HS-5 (cell line): Measurements from ENCODE around the gene FNDC11.

Source experiments
- DNase-seq: peaks from one replicate; pipeline ENCODE4 v3.0.0-alpha.2; 2012; ENCODE audit warnings: low read depth

The FNDC11 gene

DNA sequence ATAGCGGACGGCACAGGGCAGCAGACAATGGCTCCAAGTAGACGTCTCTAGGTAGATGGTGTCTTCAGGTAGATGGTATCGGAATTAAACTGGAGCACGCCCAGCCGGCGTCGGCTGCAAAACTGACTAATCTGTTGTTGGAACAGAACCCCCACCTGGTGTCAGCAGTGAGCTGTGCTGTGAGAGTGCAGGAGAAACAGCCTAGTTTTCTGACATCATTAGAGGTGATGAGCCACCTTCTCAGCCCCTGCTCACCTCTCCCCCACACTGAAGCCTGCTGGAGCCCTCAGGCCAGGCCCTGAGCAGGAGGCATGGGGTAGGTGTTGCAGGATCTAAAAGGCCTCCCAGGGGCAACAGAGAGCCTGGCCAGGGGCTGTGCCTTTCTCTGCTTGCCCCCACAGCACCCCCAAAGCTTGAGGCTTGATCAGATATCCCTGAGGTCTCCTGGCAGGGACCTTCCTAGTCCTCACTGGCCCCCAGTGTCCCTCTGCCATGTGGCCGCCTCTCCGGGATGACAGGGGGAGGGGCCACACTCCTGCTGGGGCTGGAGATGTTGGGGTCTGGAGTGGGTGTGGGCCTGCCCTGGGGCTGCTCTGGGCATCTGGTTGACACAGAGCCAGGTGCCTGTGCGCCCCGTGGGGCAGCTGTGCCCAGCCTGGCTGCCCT is 27.0 kb downstream of the FNDC11 start:
- DNase-seq, result no peak

- no peak for DNase-seq
Measured at GRCh38 chr20:63582382-63583063, 28.6 kb downstream of the FNDC11 start.

DNA sequence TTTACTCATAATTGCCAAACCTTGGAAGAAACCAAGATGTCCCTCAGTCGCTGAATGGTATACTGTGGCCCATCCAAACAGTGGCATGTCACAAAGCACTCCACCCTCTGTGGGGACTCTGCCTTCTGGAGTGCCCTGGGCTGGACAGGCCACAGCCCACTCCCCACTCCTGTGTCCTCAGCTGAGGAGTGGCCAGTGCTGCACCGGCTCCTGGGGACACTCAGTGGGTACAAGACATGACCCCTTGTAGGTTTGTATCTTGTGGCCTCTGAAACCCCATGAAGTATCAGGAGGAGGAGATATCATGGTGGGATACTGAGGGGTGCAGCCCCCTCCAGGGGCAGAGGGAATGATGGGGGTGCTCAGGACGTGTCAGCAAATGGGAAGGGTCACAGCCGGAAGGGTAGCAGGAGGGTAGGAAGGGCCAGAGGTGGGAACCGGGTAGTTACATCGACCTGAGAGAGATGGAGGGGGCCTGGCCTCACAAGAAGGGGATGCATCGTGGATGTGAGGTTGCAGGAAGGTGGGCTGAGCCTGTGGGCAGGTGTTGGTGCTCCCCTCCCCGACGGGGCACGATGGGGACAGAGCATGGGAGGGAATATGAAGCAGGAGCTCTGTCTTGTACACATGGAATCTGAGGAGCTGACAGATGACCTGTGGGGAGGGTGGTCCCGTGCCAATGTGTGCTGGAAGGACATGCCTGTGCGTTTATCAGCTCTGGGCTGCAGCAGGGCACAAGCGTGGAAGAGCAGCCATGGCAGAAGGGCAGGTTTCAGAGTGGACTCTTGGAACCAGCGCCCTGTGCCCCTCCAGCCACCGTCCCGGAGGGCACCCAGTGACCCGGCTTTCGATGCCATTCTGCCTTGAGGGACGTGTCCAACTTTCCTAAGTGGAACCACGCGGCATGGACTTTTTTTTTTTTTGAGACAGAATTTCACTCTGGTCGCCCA is 31.9 kb downstream of the FNDC11 start:
- DNase-seq, result no peak

DNA sequence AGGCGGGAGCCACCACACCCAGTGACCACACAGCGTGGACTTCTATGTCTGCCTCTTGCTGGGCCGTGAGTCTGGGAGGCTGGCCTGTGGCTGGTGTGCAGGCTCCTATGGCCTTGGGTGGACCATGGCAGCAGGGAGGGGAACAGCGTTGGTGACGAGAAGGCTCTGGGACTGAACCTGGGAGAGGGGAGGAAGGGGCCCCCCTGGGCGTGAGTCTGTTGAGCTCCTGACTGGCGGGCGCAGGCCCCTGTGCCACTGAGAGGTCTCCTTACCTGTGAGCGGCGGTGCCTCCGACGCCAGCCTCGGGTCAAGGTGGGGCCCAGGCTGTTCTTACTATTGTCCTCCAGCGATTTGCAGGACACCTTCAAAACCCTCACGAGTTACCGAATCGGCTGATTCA is 32.8 kb downstream of the FNDC11 start:
- no peak for DNase-seq

DNA sequence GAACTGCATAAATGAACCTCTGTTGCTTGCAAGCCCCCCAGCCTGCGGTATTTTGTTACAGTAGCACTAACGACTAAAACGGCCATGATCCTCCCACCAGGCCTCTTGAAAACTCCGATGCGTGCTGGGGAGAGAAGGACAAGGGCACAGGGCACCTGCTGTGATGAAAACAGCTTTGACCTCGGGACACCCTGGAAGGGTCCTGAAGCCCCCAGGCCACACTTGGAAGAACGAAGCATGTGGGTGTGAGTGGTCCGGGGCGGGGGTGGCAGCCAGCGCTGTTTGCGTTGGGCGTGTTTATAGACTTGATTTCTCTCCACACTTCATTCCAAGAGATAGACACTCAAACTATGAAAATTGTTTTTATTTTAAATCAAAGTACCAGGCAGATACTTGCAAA is 33.3 kb downstream of the FNDC11 start:
- DNase-seq, result no peak

- no peak for DNase-seq
Measured at GRCh38 chr20:63587776-63588591, 34.0 kb downstream of the FNDC11 start.

GRCh38 chr20:63588641-63589041 is 34.7 kb downstream of the FNDC11 start:
- no peak for DNase-seq

GRCh38 chr20:63589261-63590217 is 35.6 kb downstream of the FNDC11 start:
- no peak for DNase-seq

GRCh38 chr20:63590218-63591146 is 36.5 kb downstream of the FNDC11 start:
- no peak for DNase-seq

DNA sequence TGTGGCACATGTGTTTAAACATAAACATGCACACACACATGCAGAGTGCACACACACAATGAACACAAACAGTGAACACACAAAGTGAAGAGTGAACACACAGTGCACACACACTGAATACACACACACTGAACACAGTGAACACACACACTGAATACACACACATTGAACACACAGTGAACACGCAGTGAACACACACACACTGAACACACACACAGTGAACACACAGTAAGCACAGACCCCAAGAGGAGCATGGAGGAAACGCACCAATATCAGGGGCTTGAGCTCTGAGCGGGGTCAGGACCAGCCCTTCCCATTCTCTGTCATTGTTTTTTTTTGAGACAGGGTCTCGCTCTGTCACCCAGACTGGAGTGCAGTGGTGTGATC is 37.2 kb downstream of the FNDC11 start:
- no peak for DNase-seq

DNA sequence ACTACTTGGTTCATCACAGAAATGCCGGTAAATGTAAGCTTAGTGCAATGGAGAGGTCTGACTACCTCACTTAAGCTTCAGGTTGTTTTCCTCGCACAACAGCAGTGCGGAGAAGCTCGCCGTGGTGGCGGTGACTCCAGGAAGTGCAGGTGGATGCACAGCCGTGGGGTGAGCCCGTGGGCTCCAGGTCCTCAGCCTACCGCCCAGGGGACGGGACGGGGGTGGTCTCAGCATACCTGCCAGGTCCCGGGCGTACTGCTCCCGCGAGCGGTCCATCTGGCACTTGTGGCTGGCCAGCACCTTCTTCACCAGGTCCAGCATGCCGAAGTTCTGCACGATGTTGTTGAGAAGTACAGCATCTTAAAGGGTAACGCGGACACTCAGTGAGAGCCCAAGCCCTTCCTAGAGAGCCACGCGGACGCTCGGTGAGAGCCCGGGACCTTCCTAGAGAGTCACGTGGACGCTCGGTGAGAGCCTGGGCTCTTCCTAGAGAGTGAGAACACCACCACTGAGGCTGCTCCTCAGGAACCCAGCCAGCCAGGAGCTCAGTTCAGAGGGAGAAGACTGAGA is 37.9 kb downstream of the FNDC11 start:
- DNase-seq, result no peak

- no peak for DNase-seq
Measured at GRCh38 chr20:63592661-63593060, 38.7 kb downstream of the FNDC11 start.

DNA sequence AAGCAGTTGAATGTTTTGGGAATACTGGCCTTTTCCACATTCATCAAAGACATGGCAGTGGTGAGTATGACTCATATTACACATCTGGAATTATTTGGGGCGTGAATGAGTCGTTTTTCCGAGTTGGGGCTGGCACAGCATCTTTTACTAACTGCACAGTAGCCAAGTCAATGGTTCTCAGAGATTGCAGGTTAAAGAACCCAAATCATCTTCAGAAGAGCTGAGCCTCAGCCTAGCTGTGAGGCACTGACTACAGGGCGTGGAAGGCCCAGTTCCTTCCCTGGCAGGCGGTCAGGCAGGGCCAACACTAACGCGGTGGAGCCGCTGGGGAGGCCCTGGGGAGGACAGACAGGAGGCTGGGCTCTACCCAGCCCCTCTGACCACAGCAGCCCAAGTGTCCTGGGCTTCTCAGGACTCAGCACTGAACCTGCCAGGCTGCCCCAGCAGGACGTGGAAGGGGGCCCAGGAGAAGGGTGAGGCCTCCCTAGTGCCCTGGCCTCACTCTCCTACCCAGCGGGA is 40.1 kb downstream of the FNDC11 start:
- peak; percentile 68 for DNase-seq

- no peak for DNase-seq
Measured at GRCh38 chr20:63595416-63596127, 41.6 kb downstream of the FNDC11 start.

DNA sequence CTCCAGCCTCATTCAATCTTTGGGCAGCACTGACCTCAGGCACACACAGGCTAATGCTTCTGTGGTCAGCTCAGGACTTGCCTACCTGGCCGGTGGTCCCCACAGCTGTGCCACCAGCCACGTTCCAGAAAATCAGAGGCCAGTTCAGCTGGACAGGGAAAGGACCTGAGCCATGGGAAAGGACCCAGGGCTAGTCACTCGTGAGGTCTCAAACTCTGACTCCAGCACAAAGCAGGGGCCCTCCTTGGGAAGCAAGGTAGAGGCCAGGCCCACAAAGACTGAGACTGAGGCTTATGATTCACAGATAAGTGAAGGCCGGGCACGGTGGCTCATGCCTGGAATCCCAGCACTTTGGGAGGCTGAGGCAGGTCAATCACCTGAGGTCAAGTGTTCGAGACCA is 42.5 kb downstream of the FNDC11 start:
- DNase-seq, result no peak

DNA sequence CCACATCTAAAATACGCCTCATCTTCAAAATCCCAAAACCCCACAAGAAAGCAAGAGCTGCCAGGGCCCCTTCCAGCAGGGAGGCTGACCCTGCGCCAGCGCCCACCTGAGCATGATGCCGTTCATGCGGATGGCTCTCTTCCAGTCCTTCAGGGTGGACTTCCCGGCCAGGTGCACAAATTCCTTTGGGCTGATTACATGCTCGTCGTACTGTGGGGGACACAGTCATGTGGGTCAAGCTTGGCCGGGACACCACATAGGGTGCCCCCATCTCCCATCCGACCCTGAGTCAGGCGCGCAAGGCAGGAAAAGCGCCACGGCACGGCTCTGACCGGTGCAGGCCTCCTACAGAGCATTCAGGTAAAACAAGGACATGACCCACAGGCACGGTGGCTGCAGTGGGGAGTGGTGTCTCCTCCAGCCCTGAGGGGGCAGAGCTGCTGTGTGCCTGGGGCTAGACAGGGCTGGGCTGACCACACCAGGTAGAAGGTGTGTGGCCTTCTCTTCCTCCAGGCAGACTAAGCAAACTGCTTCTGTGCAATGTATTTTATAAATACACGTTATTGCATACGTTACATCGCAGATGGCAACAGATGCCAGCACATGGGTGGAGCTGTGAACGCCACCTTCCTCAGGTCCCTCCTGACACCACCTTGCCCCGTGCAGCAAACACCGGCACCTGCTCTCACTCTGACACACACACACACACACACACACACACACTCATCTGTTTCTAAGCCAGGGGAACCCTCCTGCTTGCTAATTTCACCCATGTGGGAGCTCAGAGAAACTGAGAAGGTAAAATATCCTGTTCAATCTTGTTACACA is 43.9 kb downstream of the FNDC11 start:
- DNase-seq, result no peak
